ENCODE measurements around the gene TTLL11. TPM values are rescaled to one million over a fixed set of nuclear protein-coding genes. Genes with fewer than 3 reads are reported as not detected.

Gene TTLL11
- total RNA-seq, 1 donor from 2014 or later: 4.0 TPM

- Mint-ChIP-seq H3K27ac (ENCODE audit: unreplicated experiment) (no peak overlapping the region), H3K27me3 (ENCODE audit: unreplicated experiment) (peaks cover 2% of the 10 kb centered on the region), H3K9me3 (ENCODE audit: unreplicated experiment) (no peaks in the 10 kb centered on the region), H3K36me3 (ENCODE audit: low read depth, unreplicated experiment) (no peaks in the 10 kb centered on the region), H3K4me1 (ENCODE audit: unreplicated experiment) (no peaks in the 10 kb centered on the region), H3K4me3 (ENCODE audit: unreplicated experiment) (no peak overlapping the region)
- no peak for DNase-seq (ENCODE audit: low spot score)
- TF ChIP-seq CTCF (IDR thresholded peaks at IDR 0.05; ENCODE audit: unreplicated experiment): no peak
These were observed 221.6 kb downstream of the TTLL11 start for GRCh38 chr9:121871431-121872025.

- H3K4me1 Mint-ChIP-seq (ENCODE audit: unreplicated experiment): no peaks in the 10 kb centered on the region
- H3K36me3 Mint-ChIP-seq (ENCODE audit: low read depth, unreplicated experiment): no peaks in the 10 kb centered on the region
- peaks cover 2% of the 10 kb centered on the region for H3K27me3 Mint-ChIP-seq (ENCODE audit: unreplicated experiment)
These were observed 222.8 kb downstream of the TTLL11 start for GRCh38 chr9:121870271-121870670.

GRCh38 chr9:121868626-121869025, 224.5 kb downstream of the TTLL11 start:
- no peak overlapping the region for H3K27ac Mint-ChIP-seq (ENCODE audit: unreplicated experiment)
- H3K4me3 Mint-ChIP-seq (ENCODE audit: unreplicated experiment): no peak overlapping the region
- no peaks in the 10 kb centered on the region for H3K36me3 Mint-ChIP-seq (ENCODE audit: low read depth, unreplicated experiment)
- H3K27me3 Mint-ChIP-seq (ENCODE audit: unreplicated experiment): peaks cover 2% of the 10 kb centered on the region
- no peak for DNase-seq (ENCODE audit: low spot score)
- H3K4me1 Mint-ChIP-seq (ENCODE audit: unreplicated experiment): no peaks in the 10 kb centered on the region
- no peaks in the 10 kb centered on the region for H3K9me3 Mint-ChIP-seq (ENCODE audit: unreplicated experiment)
- no peak for TF ChIP-seq CTCF (IDR thresholded peaks at IDR 0.05; ENCODE audit: unreplicated experiment)

More at GRCh38 chr9:121870271-121870670, 222.8 kb downstream of the TTLL11 start:
- DNase-seq (ENCODE audit: low spot score): no peak
- Mint-ChIP-seq H3K9me3 (ENCODE audit: unreplicated experiment) (no peaks in the 10 kb centered on the region), H3K4me3 (ENCODE audit: unreplicated experiment) (no peak overlapping the region), H3K27ac (ENCODE audit: unreplicated experiment) (no peak overlapping the region)
- TF ChIP-seq CTCF (IDR thresholded peaks at IDR 0.05; ENCODE audit: unreplicated experiment): no peak

GRCh38 chr9:121866927-121867326, 226.2 kb downstream of the TTLL11 start:
- no peak for DNase-seq (ENCODE audit: low spot score)
- Mint-ChIP-seq H3K9me3 (ENCODE audit: unreplicated experiment) (no peaks in the 10 kb centered on the region), H3K36me3 (ENCODE audit: low read depth, unreplicated experiment) (no peaks in the 10 kb centered on the region), H3K4me1 (ENCODE audit: unreplicated experiment) (peaks cover 13% of the 10 kb centered on the region), H3K27me3 (ENCODE audit: unreplicated experiment) (peaks cover 5% of the 10 kb centered on the region), H3K27ac (ENCODE audit: unreplicated experiment) (no peak overlapping the region), H3K4me3 (ENCODE audit: unreplicated experiment) (no peak overlapping the region)
- no peak for TF ChIP-seq CTCF (IDR thresholded peaks at IDR 0.05; ENCODE audit: unreplicated experiment)

- TF ChIP-seq CTCF (IDR thresholded peaks at IDR 0.05; ENCODE audit: unreplicated experiment): no peak
- H3K27me3 Mint-ChIP-seq (ENCODE audit: unreplicated experiment): peaks cover 5% of the 10 kb centered on the region
- no peaks in the 10 kb centered on the region for H3K9me3 Mint-ChIP-seq (ENCODE audit: unreplicated experiment)
- no peak overlapping the region for H3K4me3 Mint-ChIP-seq (ENCODE audit: unreplicated experiment)
- DNase-seq (ENCODE audit: low spot score): no peak
- H3K36me3 Mint-ChIP-seq (ENCODE audit: low read depth, unreplicated experiment): no peaks in the 10 kb centered on the region
- H3K4me1 Mint-ChIP-seq (ENCODE audit: unreplicated experiment): peaks cover 13% of the 10 kb centered on the region
- H3K27ac Mint-ChIP-seq (ENCODE audit: unreplicated experiment): no peak overlapping the region
These were observed 227.2 kb downstream of the TTLL11 start for GRCh38 chr9:121865884-121866283.
